BJ (cell line): ENCODE results near the gene ITIH2. TPM values are rescaled to one million over a fixed set of nuclear protein-coding genes. Genes with fewer than 3 reads are reported as not detected.
"Not testable (repeated sequence)": the region's sequence is repeated elsewhere in the genome, so short reads cannot be mapped to it uniquely, and the experiment has no call there.

Experiments used
- CTCF ChIA-PET: fragments of 350-600 bp; formaldehyde crosslinking; extraction: SDS; loops from one replicate; lab custom pipeline; 2021; ENCODE audit warnings: antibody characterized with exemption, inconsistent platforms; lab: Yijun Ruan, JAX
- POLR2A ChIA-PET: fragments of 300-600 bp; sonication (Branson Sonifier 250); formaldehyde crosslinking; extraction: SDS; loops from one replicate; lab custom pipeline; 2021; ENCODE audit warnings: antibody characterized with exemption; lab: Charles Lee
- DNase-seq: peaks from one replicate; pipeline ENCODE4 v3.0.0-alpha.2; 2011; ENCODE audit warnings: low read depth
- H3K27me3 ChIP-seq: 2 replicates; pipeline ENCODE4 v1.6.0; 2011; ENCODE audit warnings: low read length; ENCODE audit not compliant: control insufficient read depth, insufficient read depth
- H3K36me3 ChIP-seq: 2 replicates; pipeline ENCODE4 v1.5.1; 2011; ENCODE audit warnings: low read length; ENCODE audit not compliant: control insufficient read depth, insufficient read depth
- H3K4me3 ChIP-seq: 2 replicates; pipeline ENCODE4 v1.5.1; 2011; ENCODE audit warnings: low read depth, mild to moderate bottlenecking, control low read depth, low read length
- polyA plus RNA-seq: library from polyadenylated mRNA; depleted of rRNA; stranded (reverse); fragments of >200 nt; gene quantifications from 2 replicates; pipeline ENCODE4 v1.2.3, GENCODE V29; 2011
- TF ChIP-seq, protein P1 (sequence below): IDR thresholded peaks from 2 replicates; pipeline ENCODE4 v1.5.1; 2011; ENCODE audit warnings: low read depth, mild to moderate bottlenecking, control low read depth, inconsistent platforms, low read length, moderate library complexity; ENCODE audit not compliant: insufficient read depth

Gene ITIH2
- polyA plus RNA-seq, 1 experiment: not detected

DNA sequence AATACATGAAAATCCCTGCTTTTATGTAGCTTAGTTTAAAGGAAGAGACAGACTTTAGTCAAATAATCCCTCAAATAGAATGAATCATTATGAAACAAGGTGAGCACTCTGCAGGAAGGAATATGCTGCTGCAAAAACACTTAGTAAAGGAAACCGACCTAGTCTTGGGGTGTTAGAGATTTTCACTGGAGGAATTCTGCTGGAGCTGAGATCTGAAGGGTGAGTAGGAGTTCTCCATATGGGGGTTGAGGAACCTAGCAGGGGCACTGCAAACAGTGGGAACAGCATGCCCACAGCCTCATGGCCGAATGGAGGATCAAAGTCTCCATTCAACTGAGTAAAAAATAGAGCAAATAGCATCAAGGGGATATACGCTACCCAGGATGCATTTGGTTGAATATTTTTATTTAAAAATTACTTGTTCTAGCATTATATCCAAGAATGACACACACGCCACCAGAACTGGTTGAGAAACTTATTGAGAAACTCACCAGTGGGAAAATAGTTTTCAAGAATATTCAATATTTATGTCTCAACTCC lies 3.5 kb downstream of the ITIH2 start:
- TF ChIP-seq, protein P1, sequence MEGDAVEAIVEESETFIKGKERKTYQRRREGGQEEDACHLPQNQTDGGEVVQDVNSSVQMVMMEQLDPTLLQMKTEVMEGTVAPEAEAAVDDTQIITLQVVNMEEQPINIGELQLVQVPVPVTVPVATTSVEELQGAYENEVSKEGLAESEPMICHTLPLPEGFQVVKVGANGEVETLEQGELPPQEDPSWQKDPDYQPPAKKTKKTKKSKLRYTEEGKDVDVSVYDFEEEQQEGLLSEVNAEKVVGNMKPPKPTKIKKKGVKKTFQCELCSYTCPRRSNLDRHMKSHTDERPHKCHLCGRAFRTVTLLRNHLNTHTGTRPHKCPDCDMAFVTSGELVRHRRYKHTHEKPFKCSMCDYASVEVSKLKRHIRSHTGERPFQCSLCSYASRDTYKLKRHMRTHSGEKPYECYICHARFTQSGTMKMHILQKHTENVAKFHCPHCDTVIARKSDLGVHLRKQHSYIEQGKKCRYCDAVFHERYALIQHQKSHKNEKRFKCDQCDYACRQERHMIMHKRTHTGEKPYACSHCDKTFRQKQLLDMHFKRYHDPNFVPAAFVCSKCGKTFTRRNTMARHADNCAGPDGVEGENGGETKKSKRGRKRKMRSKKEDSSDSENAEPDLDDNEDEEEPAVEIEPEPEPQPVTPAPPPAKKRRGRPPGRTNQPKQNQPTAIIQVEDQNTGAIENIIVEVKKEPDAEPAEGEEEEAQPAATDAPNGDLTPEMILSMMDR: no peak
- POLR2A ChIA-PET: no interaction called here
- H3K27me3 ChIP-seq: no peaks in the 10 kb centered on the region
- DNase-seq: no peak
- CTCF ChIA-PET: no interaction called here
- no peak overlapping the region for H3K4me3 ChIP-seq
- H3K36me3 ChIP-seq: no peaks in the 10 kb centered on the region

DNA sequence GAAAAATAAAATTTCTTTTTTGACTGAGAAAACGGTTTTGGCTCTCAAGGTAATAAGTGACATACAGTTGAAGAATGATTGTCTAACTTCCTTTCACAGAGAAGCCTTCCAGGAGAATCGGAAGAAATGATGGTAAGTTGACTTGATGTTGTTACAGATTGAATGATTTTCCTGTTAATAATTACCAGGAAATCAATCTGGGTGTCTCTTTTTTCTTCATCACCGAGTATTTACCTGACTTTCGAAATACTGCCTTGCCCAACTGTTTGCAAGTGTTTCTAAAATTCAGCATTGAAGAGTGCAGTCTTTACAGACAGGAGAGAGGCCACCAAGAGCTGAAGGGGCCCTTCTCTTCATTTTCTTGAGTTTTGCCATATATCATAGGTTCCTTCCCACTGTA lies 4.0 kb downstream of the ITIH2 start:
- ChIA-PET CTCF (no interaction called here), POLR2A (no interaction called here)
- Histone ChIP-seq H3K27me3 (no peaks in the 10 kb centered on the region), H3K4me3 (no peak overlapping the region), H3K36me3 (no peaks in the 10 kb centered on the region)
- no peak for DNase-seq
- TF ChIP-seq, protein P1: no peak

DNA sequence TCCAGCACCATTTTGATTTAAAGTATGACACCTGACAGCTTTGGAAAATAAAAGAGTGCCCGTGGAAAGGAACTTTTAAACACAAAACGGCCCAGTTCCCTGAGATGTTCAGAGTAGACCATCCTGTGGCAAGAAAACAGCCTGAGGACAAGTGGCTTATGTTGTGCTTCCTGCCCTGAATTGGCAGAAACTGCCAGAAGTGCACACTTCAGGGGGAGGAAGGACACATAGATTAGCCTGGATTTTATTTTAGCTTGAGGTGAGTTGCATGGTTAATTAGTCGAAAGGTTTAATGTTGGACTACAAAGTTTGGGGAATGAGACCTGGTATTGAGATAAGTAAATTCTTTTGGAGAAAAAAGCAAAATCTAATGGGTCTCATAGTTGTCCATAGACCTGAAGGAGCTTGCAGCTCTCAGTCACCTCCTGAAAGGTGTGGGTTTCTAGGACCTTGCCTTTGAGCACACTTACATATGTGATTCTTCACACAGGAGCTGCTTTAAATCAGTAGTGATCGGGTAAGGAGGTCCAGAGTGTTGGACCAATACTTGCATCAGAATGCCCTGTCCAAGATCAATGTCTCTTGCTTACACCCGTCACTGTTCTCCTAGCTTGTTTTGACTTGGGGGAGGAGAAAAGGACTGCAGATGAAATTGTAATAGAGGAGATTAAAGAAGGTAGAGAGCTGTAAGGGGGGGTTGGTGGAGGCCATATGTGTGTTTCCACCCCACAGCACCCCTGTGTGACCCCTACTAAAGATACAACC lies 4.9 kb downstream of the ITIH2 start:
- no peak for DNase-seq
- TF ChIP-seq, protein P1: no peak
- CTCF ChIA-PET: interaction anchor here (1.0 kb wide), 1 partner anchor 183 kb away, joined by 3 read pairs; no protein-coding TSS in a partner anchor
- H3K36me3 ChIP-seq: no peaks in the 10 kb centered on the region
- H3K4me3 ChIP-seq: no peak overlapping the region
- no peaks in the 10 kb centered on the region for H3K27me3 ChIP-seq
- POLR2A ChIA-PET: no interaction called here

DNA sequence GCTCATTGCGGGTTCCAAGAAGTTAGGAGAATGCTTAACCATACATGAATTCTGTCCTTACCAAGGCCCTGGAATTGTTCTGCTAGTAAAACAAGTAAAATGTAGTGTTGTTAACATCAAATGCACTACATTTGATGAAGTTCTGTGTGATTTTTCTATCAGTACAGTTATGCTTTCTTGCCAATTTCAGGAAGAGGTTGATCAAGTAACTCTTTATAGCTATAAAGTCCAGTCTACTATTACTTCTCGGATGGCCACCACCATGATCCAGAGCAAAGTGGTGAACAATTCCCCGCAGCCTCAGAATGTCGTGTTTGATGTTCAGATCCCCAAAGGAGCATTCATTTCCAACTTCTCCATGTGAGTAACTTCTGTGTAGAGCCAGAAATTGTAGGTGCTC lies 5.7 kb downstream of the ITIH2 start:
- CTCF ChIA-PET: interaction anchor here (1.0 kb wide), 1 partner anchor 183 kb away, joined by 3 read pairs; no protein-coding TSS in a partner anchor
- no peak overlapping the region for H3K4me3 ChIP-seq
- POLR2A ChIA-PET: no interaction called here
- TF ChIP-seq, protein P1: no peak
- no peaks in the 10 kb centered on the region for H3K27me3 ChIP-seq
- H3K36me3 ChIP-seq: no peaks in the 10 kb centered on the region
- no peak for DNase-seq

DNA sequence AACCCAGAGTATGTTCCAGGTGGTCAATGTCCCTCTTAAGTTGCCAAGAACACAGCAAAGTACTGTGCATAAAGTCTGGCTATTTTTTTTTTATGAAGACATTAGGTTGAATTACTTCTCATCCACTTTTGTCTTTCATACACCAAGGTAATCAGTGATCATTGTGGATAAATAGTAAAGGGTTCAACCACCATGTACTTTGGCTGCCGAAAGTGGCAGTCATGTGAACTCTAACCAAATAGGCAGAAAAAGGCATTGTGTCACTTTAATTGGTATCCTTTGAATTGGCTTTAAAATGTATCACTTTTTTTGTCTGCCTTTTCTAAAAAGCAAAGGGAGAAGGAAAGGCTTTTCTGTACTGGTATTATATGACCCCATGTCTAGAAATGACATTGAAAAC lies 7.3 kb downstream of the ITIH2 start:
- TF ChIP-seq, protein P1: no peak
- H3K4me3 ChIP-seq: no peak overlapping the region
- no peaks in the 10 kb centered on the region for H3K27me3 ChIP-seq
- no peaks in the 10 kb centered on the region for H3K36me3 ChIP-seq
- CTCF ChIA-PET: no interaction called here
- DNase-seq: no peak
- POLR2A ChIA-PET: no interaction called here

DNA sequence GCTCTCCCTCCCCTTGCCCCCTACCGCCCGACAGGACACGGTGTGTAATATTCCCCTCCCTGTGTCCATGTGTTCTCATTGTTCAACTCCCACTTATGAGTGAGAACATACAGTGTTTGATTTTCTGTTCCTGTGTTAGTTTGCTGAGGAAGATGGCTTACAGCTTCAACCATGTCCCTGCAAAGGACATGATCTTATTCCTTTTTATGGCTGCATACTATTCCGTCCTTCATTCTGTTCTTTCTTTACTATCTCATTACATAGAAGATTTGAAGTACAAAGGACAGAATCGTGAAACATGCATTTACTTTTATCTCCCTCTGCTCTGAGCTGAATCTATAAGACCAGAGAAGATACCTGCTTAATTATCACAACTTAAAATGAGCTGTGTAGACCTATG lies 8.0 kb downstream of the ITIH2 start:
- H3K4me3 ChIP-seq, H3K36me3 ChIP-seq, POLR2A ChIA-PET, H3K27me3 ChIP-seq, DNase-seq, CTCF ChIA-PET: not testable (repeated sequence)
